ENCODE measurements around the gene KCNC1. TPM values are rescaled to one million over a fixed set of nuclear protein-coding genes. Genes with fewer than 3 reads are reported as not detected.

Gene KCNC1
- total and polyA plus RNA-seq, 2 of the 13 experiments (the other 11 are each of a cell fraction or from before 2014, with no cell fraction given), result 0.01 to 0.04 TPM

GRCh38 chr11:17725174-17725573, 9.4 kb upstream of the KCNC1 start:
- in situ Hi-C loops (cut with HindIII; ENCODE audit: extremely low pct_ligation_motif_present, low pct_unique_long_range_greater_than_20kb), result no loop called here
- no TSS peak for BruUV-seq (replicated peaks)
- Histone ChIP-seq H4K20me1 (ENCODE audit: insufficient read depth, low read length) (no peaks in the 10 kb centered on the region), H3K9ac (ENCODE audit: insufficient read depth, low read depth, low read length) (no peak overlapping the region), H3K9me3 (ENCODE audit: low read length) (no peaks in the 10 kb centered on the region; the same call in 1 of the 2 replicates), H3K4me2 (ENCODE audit: low read depth, low read length) (no peak overlapping the region), H2AFZ (ENCODE audit: low read length) (no peak overlapping the region), H3K4me3 (replicated peaks in 1 of 3; ENCODE audit: insufficient read depth in 1 of 3, low read depth in 2 of 3, low read length in 3 of 3) (no peak overlapping the region), H3K36me3 (replicated peaks in 1 of 2; ENCODE audit: control insufficient read depth in 1 of 2, insufficient read depth in 2 of 2, low read length in 2 of 2) (no peaks in the 10 kb centered on the region), H3K79me2 (ENCODE audit: insufficient read depth, low read length) (no peaks in the 10 kb centered on the region), H3K27me3 (ENCODE audit: control insufficient read depth in 1 of 2, insufficient read depth in 2 of 2, low read length in 2 of 2) (peaks cover 11 to 35% of the 10 kb centered on the region in 2 experiments; a peak in 4 of 5 replicates), H3K27ac (ENCODE audit: extremely low read length, insufficient read depth, low read length) (no peak overlapping the region), H3K4me1 (ENCODE audit: insufficient read depth, low read length) (no peaks in the 10 kb centered on the region; the same call in 1 of the 2 replicates)
- FAIRE-seq (no peak), DNase-seq (ENCODE audit: low spot score) (no peak), ATAC-seq (no peak)
- ChIA-PET CTCF (ENCODE audit: low intra/inter-chr PET ratio, low total read pairs) (no interaction called here), POLR2A (no interaction called here)
- 17% methylated on average over 2 of the region's 2 CpGs for WGBS (ENCODE audit: low lambda C conversion rate)
- TF ChIP-seq SKI (IDR thresholded peaks at IDR 0.05; ENCODE audit: partially characterized antibody) (no peak), MIER2 (CRISPR knock-in tag; IDR thresholded peaks at IDR 0.05) (no peak), AKNA (CRISPR knock-in tag; IDR thresholded peaks at IDR 0.05; ENCODE audit: borderline replicate concordance) (no peak), HNRNPLL (IDR thresholded peaks at IDR 0.05; ENCODE audit: low read depth, low read length, poor library complexity, severe bottlenecking) (no peak), SATB2 (CRISPR knock-in tag; IDR thresholded peaks at IDR 0.05) (no peak), FOXK1 (CRISPR knock-in tag; IDR thresholded peaks at IDR 0.05; ENCODE audit: borderline replicate concordance, low read depth) (no peak), FOXA1 (IDR thresholded peaks at IDR 0.05) (no peak), FOXA1 (CRISPR knock-in tag; IDR thresholded peaks at IDR 0.05) (no peak), ZMYM3 (CRISPR knock-in tag; IDR thresholded peaks at IDR 0.05) (no peak)
- TF ChIP-seq, protein P1, sequence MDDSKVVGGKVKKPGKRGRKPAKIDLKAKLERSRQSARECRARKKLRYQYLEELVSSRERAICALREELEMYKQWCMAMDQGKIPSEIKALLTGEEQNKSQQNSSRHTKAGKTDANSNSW (CRISPR knock-in tag; IDR thresholded peaks at IDR 0.05; ENCODE audit: borderline replicate concordance), result no peak
- intact Hi-C loops (cut with micrococcal nuclease; ENCODE audit: unreplicated experiment), result no loop called here

All from HepG2 (cell line).